Subcutaneous abdominal adipose tissue (tissue), 5 donors: ENCODE data around the gene SLC22A6.
A peak's percentile ranks its signal among the peaks of the same experiment; 100 is the strongest.

Experiments
- H3K27ac ChIP-seq: one replicate; pipeline ENCODE4 v1.7.0; 2013; ENCODE audit warnings: low read depth, mild to moderate bottlenecking, inconsistent platforms, low read length, moderate library complexity
- H3K27me3 ChIP-seq, 5 donors: one replicate each; pipeline ENCODE4 v1.7.0; 2013; ENCODE audit warnings: low read length in 5 of 5, inconsistent platforms in 1 of 5; ENCODE audit not compliant: control insufficient read depth in 5 of 5, insufficient read depth in 4 of 5
- H3K36me3 ChIP-seq, 5 donors: one replicate each; pipeline ENCODE4 v1.7.0; 2013; ENCODE audit warnings: low read length in 5 of 5; ENCODE audit not compliant: control insufficient read depth in 5 of 5, insufficient read depth in 5 of 5
- H3K4me1 ChIP-seq, 5 donors: one replicate each; pipeline ENCODE4 v1.7.0; 2013; ENCODE audit warnings: low read length in 5 of 5, mild to moderate bottlenecking in 3 of 5, moderate library complexity in 1 of 5; ENCODE audit not compliant: control insufficient read depth in 5 of 5, insufficient read depth in 5 of 5
- H3K4me3 ChIP-seq, 5 donors: one replicate each; pipeline ENCODE4 v1.7.0; 2013; ENCODE audit warnings: low read length in 5 of 5, low read depth in 1 of 5
- H3K9ac ChIP-seq, 5 donors: one replicate each; pipeline ENCODE4 v1.7.0; 2013; ENCODE audit warnings: low read length in 5 of 5, mild to moderate bottlenecking in 4 of 5, moderate library complexity in 3 of 5
- H3K9me3 ChIP-seq, 5 donors: one replicate each; pipeline ENCODE4 v1.7.0; 2013; ENCODE audit warnings: low read length in 5 of 5; ENCODE audit not compliant: control insufficient read depth in 5 of 5
- donor health status: healthy.
- donor health status: healthy.
- donor health status: healthy.
- donor health status: healthy.
- donor health status: healthy.

Gene SLC22A6

GRCh38 chr11:62994775-62995174, 10.0 kb upstream of the SLC22A6 start:
- H3K4me3 ChIP-seq: no peak overlapping the region
- no peaks in the 10 kb centered on the region for H3K4me1 ChIP-seq

GRCh38 chr11:62988276-62988675, 3.5 kb upstream of the SLC22A6 start:
- H3K9me3 ChIP-seq: no peaks in the 10 kb centered on the region
- H3K4me1 ChIP-seq: peaks cover 0 to 6% (median 0%) of the 10 kb centered on the region in 5 donors
- H3K4me3 ChIP-seq: no peak overlapping the region
- H3K27me3 ChIP-seq: peaks cover 0 to 7% (median 3%) of the 10 kb centered on the region in 5 donors
- no peak overlapping the region for H3K27ac ChIP-seq
- H3K36me3 ChIP-seq: no peaks in the 10 kb centered on the region
- no peak overlapping the region for H3K9ac ChIP-seq

More at GRCh38 chr11:62994775-62995174, 10.0 kb upstream of the SLC22A6 start:
- Histone ChIP-seq H3K9me3 (no peaks in the 10 kb centered on the region), H3K9ac (no peak overlapping the region), H3K27me3 (peaks cover 0 to 10% (median 0%) of the 10 kb centered on the region in 5 donors), H3K27ac (no peak overlapping the region), H3K36me3 (no peaks in the 10 kb centered on the region)

GRCh38 chr11:62985041-62985750, 429 bp upstream of the SLC22A6 start:
- Histone ChIP-seq H3K9ac (no peak overlapping the region), H3K4me3 (no peak overlapping the region), H3K36me3 (no peaks in the 10 kb centered on the region), H3K27me3 (peaks cover 0 to 8% (median 2%) of the 10 kb centered on the region in 5 donors), H3K4me1 (peaks cover 0 to 6% (median 0%) of the 10 kb centered on the region in 5 donors), H3K27ac (no peak overlapping the region), H3K9me3 (no peaks in the 10 kb centered on the region)

GRCh38 chr11:62983536-62984199, 1.1 kb downstream of the SLC22A6 start:
- H3K27me3 ChIP-seq: peaks cover 0 to 8% (median 2%) of the 10 kb centered on the region in 5 donors
- no peak overlapping the region for H3K9ac ChIP-seq
- no peaks in the 10 kb centered on the region for H3K9me3 ChIP-seq
- H3K4me1 ChIP-seq: peaks cover 0 to 6% (median 0%) of the 10 kb centered on the region in 5 donors
- no peak overlapping the region for H3K27ac ChIP-seq
- H3K36me3 ChIP-seq: no peaks in the 10 kb centered on the region
- H3K4me3 ChIP-seq: no peak overlapping the region

- Histone ChIP-seq H3K9me3 (no peaks in the 10 kb centered on the region), H3K27me3 (peaks cover 0 to 11% (median 2%) of the 10 kb centered on the region in 5 donors), H3K9ac (no peak overlapping the region), H3K4me3 (no peak overlapping the region), H3K36me3 (no peaks in the 10 kb centered on the region), H3K4me1 (peaks cover 0 to 6% (median 0%) of the 10 kb centered on the region in 5 donors), H3K27ac (no peak overlapping the region)
These were observed 3.0 kb downstream of the SLC22A6 start for GRCh38 chr11:62981743-62982142.

- no peak overlapping the region for H3K9ac ChIP-seq
- no peaks in the 10 kb centered on the region for H3K36me3 ChIP-seq
- H3K27ac ChIP-seq: no peak overlapping the region
- H3K27me3 ChIP-seq: peaks cover 0 to 13% (median 3%) of the 10 kb centered on the region in 5 donors
- H3K4me1 ChIP-seq: peaks cover 0 to 6% (median 1%) of the 10 kb centered on the region in 5 donors
- no peak overlapping the region for H3K4me3 ChIP-seq
- H3K9me3 ChIP-seq: no peaks in the 10 kb centered on the region
These were observed 4.5 kb downstream of the SLC22A6 start for GRCh38 chr11:62980133-62980760.

- H3K4me1 ChIP-seq: peaks cover 0 to 9% (median 6%) of the 10 kb centered on the region in 5 donors
- H3K4me3 ChIP-seq: no peak overlapping the region
- H3K27me3 ChIP-seq: peaks cover 0 to 13% (median 5%) of the 10 kb centered on the region in 5 donors
- no peaks in the 10 kb centered on the region for H3K9me3 ChIP-seq
- H3K36me3 ChIP-seq: no peaks in the 10 kb centered on the region
- H3K27ac ChIP-seq: no peak overlapping the region
- H3K9ac ChIP-seq: no peak overlapping the region
These were observed 8.7 kb downstream of the SLC22A6 start for GRCh38 chr11:62976109-62976508.

GRCh38 chr11:62974848-62975522, 9.8 kb downstream of the SLC22A6 start:
- Histone ChIP-seq H3K9me3 (no peaks in the 10 kb centered on the region), H3K9ac (peak overlapping the region in 1 of 5 donors; percentile 17), H3K4me1 (peaks cover 0 to 9% (median 6%) of the 10 kb centered on the region in 5 donors), H3K36me3 (no peaks in the 10 kb centered on the region), H3K27ac (no peak overlapping the region), H3K4me3 (no peak overlapping the region), H3K27me3 (peaks cover 0 to 15% (median 5%) of the 10 kb centered on the region in 5 donors)

GRCh38 chr11:62965574-62965973, 19.2 kb downstream of the SLC22A6 start:
- H3K4me1 ChIP-seq: no peaks in the 10 kb centered on the region
- no peaks in the 10 kb centered on the region for H3K36me3 ChIP-seq
- no peak overlapping the region for H3K4me3 ChIP-seq
- no peak overlapping the region for H3K9ac ChIP-seq
- H3K9me3 ChIP-seq: no peaks in the 10 kb centered on the region
- peaks cover 0 to 3% (median 0%) of the 10 kb centered on the region in 5 donors for H3K27me3 ChIP-seq
- no peak overlapping the region for H3K27ac ChIP-seq
